NCI-H748 (cell line): ENCODE results near the gene RSPH1.

Source experiments
- DNase-seq: peaks from one replicate; lab custom pipeline; 2025; ENCODE audit not compliant: unreplicated experiment; lab: John Stamatoyannopoulos, UW

RSPH1 gene

GRCh38 chr21:42433946-42434551, 62.0 kb downstream of the RSPH1 start:
- DNase-seq = no peak

GRCh38 chr21:42432695-42433094, 63.3 kb downstream of the RSPH1 start:
- DNase-seq = no peak

DNA sequence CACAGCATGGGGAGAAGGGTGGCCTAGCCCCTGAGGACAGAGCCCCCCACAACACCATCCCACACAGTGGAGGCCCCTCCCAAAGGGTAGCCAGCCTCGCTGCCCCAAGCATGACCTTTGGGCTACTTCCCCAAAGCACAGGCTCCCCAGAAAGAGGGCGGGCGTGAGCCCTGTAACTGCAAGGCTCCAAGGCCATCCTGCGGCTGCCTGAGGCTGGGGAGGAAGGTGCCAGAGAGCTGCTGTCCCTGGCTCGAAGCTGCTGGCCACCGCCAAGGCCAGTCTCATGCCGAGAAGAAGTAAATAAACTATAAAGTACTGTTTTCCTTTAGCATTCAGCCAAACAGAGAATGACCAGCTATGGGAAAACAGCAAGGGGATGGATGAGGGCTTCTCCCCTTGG, 64.8 kb downstream of the RSPH1 start:
- DNase-seq = no peak

GRCh38 chr21:42430521-42430920, 65.5 kb downstream of the RSPH1 start:
- DNase-seq = no peak

GRCh38 chr21:42429856-42430255, 66.2 kb downstream of the RSPH1 start:
- no peak for DNase-seq

GRCh38 chr21:42429021-42429420, 67.0 kb downstream of the RSPH1 start:
- DNase-seq = no peak

GRCh38 chr21:42427809-42428419, 68.1 kb downstream of the RSPH1 start:
- no peak for DNase-seq

DNA sequence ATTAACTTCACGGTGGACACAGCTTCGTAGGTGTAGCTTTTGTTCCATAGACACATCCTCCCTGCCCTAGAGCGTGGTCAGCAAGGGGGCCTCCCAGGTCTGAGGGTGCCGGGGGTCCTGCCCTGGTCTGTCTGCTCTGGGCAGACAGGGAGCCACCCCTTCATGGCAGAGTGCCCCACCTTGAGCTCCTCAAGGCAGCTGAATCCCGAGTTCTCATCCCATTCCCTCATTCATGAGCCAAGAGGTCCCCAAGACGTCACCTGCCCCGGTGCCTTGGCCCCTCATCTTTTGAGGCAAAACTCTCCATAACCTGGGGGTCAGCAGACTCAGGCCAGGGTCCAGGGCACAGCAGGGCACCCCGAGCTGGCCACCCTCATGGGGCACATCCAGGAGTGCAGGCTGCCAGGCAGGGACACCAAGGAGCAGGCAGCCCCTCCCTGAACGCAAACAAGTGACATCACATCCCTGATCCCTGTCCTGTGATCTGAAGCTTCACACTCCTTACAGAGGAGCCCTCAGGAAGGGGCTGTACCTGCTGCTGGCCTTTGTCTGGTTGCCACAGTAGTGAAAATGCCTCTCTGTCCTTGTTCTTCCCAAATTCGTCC, 69.0 kb downstream of the RSPH1 start:
- peak; percentile 17 for DNase-seq

GRCh38 chr21:42426424-42426823, 69.6 kb downstream of the RSPH1 start:
- peak; percentile 48 for DNase-seq

DNA sequence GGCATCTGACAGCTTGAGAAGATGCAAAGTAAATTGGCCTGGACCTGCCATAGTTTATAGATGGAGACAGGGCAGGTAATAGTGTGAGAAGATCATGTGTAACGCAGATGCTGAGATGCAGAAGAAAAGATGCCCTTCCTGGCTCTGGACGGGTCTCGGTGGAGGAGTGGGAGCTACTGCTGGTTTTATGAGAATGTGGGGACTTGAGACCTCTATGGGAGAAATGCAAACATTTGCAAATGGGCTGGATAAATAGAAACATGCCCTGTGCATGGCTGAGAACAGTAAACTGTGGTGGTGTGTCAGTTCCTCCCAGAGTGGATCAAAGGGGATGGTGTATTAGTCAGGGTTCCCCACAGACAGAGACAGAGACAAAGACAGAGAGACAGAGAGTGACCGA, 70.4 kb downstream of the RSPH1 start:
- DNase-seq = no peak

DNA sequence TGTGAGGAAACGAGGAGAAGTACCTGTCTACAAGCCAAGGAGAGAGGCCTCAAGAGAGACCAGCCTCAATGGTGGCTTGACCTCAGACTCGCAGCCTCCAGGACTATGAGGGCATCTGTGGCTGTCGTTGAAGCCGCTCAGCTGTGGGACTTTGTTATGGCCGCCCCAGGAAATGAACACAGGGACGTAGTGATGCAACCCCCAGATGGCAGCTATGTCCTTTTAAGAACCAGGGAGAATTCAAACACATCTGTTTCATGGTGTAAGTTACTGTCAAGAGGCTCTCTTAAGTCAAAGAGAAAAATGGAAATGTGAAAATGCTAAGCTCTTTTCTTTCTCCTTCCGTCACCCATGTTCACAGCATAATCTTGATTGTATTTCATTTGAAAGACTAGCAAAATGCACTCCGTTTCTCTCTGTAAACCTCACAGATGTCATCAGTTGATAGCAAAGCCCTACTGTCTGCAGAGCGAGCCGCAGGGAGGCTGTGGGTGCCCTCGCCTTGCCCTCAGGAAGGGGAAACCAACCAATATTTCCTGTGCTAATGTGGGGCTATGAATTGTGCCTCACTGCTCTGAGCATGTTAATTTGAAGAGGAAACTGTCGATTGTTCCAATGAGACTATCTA, 71.0 kb downstream of the RSPH1 start:
- no peak for DNase-seq

DNA sequence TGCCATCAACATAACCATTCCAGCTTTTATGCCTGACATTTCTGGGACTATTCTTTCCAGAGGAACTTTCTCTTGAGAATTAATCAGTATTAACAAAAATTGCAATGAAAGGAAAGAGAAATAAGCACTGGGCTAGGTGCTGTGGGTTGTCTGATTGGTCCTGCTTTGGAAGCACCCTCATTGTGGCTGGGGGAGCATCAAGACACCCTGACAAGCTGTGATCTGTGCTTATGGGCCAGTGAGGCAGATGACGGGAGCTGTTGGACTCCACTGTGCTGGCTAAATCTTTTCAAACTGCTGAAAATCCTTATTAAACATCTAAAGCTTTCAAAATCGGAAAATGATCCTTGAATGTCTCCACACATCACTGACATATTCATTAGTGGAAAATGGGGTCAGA, 72.3 kb downstream of the RSPH1 start:
- no peak for DNase-seq

DNA sequence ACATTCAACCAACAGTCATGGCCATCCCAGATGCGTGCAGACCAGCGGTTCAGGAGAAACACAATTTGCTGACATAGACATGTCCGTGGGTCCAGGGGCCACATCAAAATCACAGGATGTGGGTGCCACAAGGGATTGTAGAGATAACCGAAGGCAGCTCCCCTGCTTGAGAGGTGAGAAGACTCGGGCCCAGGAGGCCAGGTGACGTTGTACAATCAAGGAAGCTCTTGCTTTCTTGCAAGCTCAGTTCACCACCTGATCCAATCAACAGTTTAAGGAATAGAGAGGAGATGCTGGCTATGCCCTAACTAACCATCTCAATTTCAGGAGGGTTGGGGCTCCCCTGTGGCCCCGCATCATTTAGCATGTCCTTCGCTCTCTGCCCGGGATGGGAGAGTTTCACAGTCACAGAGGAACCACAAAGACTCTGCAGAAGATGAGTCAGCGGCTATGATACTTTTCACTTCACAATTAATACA, 72.8 kb downstream of the RSPH1 start:
- no peak for DNase-seq
